H54 (cell line): ENCODE measurements around the gene CLCF1.

Experiments used
- DNase-seq: peaks from one replicate; pipeline ENCODE4 v3.0.0; 2011; ENCODE audit warnings: low spot score, mixed read lengths; ENCODE audit not compliant: insufficient read length
- FAIRE-seq: peaks from 3 replicates; lab custom pipeline; 2011; peaks lifted over from hg19 to GRCh38; lab: Jason Lieb, UNC
- POLR2A ChIP-seq: IDR thresholded peaks from 2 replicates; pipeline ENCODE4 v1.6.1; 2011; ENCODE audit warnings: low read depth, mild to moderate bottlenecking, low read length

CLCF1 gene

DNA sequence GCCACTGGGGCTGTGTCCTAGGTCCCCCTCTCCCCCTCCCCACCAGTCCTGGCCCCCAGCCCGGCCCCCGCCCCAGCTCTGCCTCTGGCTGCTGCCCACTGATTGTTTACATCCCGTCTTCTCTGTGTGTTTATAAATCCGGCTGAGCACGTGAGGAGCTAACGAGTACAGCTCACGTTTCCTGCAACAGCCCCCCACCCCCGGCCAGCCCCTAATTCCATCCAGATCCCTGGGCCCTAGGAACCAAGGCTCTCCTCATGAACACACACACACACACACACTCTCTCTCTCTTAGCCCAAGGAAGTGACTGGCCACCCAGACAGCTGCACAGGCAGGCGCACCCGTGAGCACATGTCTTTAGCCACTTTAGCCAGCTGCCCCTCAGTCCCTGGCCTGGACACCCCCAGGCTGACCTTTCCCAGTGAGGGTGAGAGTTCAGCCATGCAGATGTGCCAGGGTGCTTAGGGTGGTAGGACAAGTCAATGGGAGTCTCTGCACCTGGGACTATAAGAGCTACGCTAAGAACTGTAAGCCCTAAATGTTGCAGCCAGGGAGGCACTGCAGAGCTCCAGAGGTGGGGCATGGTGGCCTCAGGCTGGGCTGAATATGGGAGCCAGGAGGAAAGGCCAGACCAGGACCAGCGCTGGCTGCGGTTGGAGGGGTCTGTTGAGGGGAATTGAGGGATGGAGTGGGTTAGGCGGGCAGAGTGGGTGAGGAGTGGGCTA, 2.9 kb downstream of the CLCF1 start:
- FAIRE-seq (no peak), DNase-seq (no peak)
- TF ChIP-seq POLR2A, result no peak

DNA sequence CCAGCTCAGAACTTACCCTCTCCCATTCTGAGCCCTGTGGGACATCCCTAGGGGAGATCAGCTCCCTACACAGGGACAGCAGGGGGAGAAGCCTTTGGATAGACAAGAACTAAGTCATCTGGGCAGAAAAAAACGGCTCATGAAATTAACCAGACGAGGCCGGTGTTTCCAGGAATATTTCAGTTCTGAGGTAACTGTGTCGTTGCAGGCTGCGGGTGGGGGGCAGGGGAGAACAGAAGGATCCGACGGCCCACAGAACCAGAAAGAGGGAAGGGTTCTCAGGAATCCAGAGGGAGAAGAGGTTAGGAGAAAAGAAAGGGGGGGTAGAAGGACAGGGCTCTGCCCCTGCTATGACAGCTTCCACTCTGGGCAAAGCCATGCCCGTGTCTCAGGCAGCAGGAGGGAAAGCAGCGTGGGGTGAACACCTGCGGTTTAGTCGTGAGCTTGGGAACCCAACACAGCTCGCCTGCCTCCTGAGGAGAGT, 3.6 kb downstream of the CLCF1 start:
- no peak for TF ChIP-seq POLR2A
- FAIRE-seq (no peak), DNase-seq (no peak)

DNA sequence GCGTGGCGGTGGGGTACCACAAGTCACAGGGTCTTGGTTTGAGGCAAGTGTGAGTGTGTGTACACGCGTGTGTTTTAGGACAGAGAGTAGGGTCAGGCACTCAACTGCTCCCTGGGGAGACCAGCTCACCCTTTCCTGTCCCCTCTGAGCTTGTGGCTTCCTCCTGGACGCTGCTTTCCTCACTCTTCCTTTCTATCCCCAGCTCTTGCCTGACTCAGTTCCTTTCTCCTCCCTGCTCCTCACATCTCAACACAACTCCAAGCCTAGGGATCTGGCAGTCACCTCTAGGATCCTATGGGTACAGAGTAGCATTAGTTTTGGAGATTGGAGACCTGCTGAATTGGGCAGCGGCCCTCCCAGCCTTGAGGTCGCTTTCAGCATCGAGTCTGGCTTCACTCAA, 4.1 kb downstream of the CLCF1 start:
- TF ChIP-seq POLR2A, result no peak
- FAIRE-seq (no peak), DNase-seq (no peak)

DNA sequence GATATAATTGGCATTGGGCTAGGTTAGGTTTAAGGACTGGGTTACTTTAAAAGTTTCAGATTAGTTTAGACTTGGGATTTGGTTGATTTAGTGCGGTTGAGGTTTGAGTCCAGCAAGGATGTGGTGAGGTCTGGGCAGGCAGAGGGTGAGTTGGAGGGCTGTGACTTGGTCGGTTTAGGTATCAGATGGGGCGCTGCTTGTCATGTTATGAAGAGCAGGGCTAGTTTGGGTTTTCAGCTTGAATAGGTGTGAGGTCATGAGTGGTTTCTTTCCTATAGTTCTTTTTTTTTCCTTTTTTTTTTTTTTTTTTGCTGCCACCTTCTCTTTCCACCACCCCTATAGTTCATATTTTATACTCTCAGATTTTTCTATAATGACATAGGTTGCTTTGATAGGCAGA, 4.8 kb downstream of the CLCF1 start:
- TF ChIP-seq POLR2A, result no peak
- FAIRE-seq (no peak), DNase-seq (no peak)

DNA sequence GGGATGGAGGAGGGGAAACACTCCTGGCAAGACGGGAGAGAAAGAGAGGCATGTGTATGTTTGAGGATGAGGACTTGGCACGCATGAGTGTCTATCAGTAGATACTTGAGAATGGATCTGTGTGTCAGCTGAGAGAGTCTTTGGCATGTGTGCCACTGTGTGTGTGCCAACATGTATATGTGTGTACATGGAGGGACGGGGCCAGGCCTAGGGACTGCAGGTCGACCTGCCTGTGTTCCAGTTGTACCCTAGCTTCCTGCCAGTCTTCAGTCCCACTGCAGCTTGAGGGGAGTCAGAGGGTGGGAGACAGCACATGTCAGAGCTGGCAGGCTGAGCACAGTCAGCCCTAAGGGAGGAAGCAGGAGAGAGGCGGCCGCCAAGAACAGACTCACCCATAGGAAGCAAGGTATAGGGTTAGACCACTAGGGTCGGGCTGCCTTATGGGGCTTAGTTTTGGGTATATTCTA, 5.6 kb downstream of the CLCF1 start:
- no peak for FAIRE-seq
- TF ChIP-seq POLR2A, result no peak
- no peak for DNase-seq

DNA sequence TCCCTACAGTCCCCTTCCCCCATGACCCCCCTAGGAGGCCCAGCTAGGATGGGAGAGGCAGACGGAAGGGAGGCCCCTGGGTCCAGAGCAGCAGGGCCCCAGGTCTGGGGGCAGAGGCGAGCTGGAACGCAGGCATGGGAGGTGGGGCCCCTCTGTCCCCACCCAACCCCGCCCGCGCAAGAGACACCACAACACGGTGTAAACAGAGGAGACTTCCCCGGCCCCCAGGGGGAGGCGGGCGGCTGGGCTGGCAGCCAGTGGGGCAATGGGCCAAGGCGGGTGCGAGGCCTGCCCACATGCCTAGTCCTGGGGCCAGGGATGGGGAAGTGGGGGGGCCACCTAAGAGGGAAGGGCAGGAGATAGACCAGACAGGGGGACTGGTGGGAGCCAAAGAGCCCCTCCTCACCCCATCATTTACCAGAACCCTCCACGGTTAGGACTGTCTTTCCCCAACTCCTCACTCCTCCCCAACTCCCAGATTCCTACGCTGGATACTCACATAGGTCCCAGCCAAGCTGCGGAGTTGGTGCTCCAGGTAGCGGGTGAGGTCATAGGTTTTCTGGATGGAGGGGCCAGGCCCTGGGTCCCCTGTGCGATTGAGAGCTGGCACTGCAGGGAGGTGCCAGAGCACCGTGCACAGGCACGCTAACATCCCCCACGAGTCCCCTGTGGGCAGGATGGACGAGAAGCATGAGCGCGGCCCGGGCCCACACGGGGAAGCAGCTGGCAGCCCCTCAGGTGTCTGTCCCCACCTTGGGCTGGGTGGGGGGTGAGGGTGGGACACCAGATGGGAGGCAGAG, 6.2 kb downstream of the CLCF1 start:
- no peak for TF ChIP-seq POLR2A
- FAIRE-seq, result no peak
- no peak for DNase-seq

DNA sequence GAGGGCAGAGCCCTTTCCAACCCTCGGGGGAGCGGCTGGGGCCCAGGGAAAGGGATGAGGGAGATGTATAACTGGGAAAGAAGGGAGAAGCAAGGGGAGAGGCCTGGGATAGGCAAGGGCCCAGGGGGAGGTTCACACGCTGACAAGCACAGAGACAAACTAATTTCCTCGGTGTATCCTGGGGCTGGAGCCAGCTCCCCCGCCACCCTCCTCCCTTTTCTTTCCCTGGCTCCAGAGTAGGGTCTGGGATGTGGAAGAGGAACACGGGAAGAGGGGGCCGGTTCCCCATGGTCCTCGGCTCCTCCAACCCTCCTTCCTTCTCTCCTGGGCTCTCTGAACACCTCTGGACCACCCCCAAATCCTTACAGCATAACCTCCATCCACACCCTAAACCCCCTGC, 6.9 kb downstream of the CLCF1 start:
- TF ChIP-seq POLR2A, result no peak
- no peak for FAIRE-seq

DNA sequence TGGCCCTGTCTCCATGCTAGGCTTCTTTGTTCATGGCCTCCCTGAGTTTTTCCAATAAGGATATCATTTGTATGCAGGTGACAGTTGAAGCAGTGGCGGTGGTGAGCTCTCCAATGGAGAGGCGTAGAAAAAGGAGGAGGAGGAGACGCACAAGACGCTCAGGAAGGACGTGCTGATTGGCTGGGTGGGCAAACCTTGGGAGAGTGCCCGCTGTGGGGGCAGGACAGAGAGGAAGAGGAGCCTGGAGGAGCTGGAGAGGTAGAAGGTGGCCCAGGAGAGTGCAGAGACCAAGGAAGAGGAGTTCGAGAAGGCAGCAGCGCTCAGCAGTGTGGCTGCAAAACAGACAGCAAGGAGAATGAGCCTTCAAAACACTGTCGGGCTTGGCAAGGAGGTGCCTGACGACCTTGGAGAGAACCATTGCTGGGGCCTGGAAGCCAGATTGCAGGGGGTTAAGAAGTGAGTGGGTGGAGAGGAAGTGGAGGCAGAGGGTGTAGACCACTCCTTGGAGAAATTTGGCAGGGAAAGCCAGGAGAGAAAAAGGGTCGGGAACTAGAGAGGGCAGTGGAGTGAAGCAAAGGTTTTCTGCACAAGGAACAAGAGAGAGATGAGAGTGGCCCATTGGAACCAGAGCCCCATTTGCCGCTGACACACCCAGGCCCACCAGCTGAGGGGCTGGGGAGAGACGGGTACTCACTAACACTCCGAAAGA, 7.5 kb downstream of the CLCF1 start:
- no peak for FAIRE-seq
- no peak for TF ChIP-seq POLR2A

More for the DNA sequence above, 6.9 kb downstream of the CLCF1 start:
- DNase-seq, result no peak

DNA sequence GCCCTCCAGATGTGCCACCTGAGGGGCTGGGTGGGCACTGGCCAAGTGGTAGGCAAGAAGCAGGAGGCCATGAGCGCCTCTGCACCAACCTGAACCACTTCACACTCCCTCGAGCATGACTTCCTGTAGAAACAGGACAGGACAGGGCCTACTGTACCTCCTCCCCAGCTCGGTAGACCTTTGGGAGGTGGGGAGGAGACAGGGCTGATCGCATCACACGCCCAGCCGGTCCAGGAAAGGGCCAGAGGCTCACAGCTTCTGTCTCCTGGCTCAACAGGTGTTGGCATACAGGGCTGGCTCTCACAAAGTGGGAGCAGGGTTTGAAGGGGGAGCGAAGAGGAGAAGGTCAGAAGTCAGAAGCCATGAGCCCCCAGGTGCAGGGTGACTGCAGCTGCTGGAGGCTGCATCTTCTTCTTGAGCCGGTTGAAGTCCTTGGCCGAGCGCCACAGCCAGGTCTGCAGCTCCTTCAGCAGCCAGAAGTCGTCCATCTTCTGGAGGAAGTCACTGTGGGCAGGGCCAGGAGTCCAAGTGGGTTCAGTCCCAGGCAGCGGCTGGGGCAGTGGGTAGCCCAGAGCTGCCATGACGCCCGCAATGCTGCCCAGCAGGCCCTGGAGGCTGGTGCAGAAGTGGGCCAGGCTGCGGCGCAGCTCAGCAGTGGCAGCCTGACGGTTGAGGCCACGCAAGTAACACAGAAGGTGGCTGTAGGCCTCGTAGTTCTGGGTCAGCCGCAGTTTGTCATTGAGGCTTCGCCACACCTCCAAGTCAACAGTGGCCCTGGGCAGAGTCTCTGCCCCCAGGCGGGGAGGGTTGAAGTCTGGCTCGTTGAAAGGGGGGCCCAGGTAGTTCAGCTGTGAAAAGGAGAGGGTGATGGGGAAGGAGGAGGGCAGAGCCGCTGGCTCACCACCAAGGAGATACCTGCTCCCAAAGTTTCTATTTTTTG, 8.3 kb downstream of the CLCF1 start:
- FAIRE-seq, result no peak
- no peak for TF ChIP-seq POLR2A
- no peak for DNase-seq

More for the DNA sequence above, 7.5 kb downstream of the CLCF1 start:
- DNase-seq, result no peak

DNA sequence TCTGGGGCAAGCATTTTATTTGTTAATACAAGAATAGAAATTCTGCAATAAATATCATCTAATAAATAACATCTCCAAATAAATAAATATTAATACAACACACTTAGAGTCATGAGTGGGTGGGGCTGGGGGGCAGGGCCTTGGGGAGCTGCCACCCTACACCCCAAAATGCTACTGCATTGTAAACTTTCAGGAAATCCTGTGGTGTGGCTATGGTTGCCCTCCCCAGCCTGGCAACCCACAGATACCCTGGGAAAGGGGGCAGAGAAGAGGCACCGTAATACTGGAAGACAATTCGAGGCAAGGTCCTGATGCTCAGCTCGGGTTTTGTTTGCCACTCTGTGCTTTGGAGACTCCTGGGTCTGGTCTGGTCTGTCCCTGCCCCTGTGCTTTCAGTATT, 9.2 kb downstream of the CLCF1 start:
- FAIRE-seq (no peak), DNase-seq (no peak)
- no peak for TF ChIP-seq POLR2A

DNA sequence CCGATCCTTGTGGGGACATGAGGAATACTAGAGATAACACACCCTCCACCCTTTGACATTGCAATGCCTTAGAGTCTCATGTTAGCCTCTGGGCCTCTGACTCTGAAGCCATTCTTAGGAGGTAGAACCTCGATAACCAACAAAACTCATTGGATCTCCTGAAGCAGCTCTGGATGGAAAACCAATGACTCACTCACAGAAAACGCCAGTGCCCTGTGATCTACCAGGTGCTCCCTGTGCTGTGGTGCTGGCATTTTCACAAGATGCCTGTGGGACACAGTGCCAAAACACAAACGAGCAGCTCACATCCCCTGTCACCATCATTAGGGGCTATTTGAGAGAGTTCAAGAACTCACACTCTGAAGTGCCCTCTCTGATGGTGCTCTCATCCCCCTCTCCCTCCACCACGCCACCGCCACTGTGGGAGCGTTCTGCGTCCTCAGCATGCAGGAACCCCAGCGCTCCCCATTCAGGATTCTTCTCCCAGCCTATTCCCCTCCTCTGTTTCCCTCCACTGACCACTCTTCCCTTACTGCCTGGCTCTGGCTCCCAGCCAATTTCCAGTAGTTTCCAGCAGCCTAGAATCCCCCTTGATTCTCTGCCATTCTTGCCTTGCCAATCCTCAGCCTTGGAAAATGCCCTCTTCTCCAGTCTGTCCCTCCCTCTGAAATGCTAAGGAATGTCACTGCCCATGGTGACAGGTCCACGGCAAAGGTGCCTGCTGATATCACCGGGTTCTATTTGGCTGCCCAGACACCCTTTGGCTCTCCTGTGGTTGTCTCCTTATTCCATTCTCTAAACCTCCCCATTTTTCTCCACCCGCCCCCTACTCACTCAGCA, 15.3 kb downstream of the CLCF1 start:
- peak; percentile 35 for DNase-seq
- TF ChIP-seq POLR2A, result no peak
- peak; percentile 11 for FAIRE-seq
